Left lung (tissue), 10 donors: ENCODE results near the gene SLC1A6. TPM values are rescaled to one million over a fixed set of nuclear protein-coding genes. Genes with fewer than 3 reads are reported as not detected.

Source experiments
- ATAC-seq: fragments of 200-7000 bp; cut with Tn5 transposase; one replicate; pipeline ENCODE4 v1.9.1; 2020; ENCODE audit warnings: moderate library complexity
- DNase-seq, 4 donors: peaks; one replicate each; pipeline ENCODE4 v3.0.0-alpha.2; 2013 to 2020
- H3K27ac ChIP-seq, 2 donors: fragments of 200-600 bp; sonication (generic) in 1 of 2; one replicate each; pipeline versions ENCODE4 v1.5.0 to v1.8.0; 2020 to 2021
- H3K27me3 ChIP-seq, 2 donors: fragments of 200-600 bp; sonication (generic) in 1 of 2; one replicate each; pipeline versions ENCODE4 v1.5.0 to v1.8.0; 2020 to 2021
- H3K36me3 ChIP-seq, 2 donors: fragments of 200-600 bp; sonication (generic) in 1 of 2; one replicate each; pipeline versions ENCODE4 v1.5.0 to v1.8.0; 2020 to 2021
- H3K4me1 ChIP-seq, 2 donors: fragments of 200-600 bp; one replicate each; pipeline ENCODE4 v1.8.0; 2021
- H3K4me3 ChIP-seq, 2 donors: fragments of 200-600 bp; sonication (generic) in 1 of 2; one replicate each; pipeline versions ENCODE4 v1.5.0 to v1.8.0; 2020 to 2021; ENCODE audit warnings: mild to moderate bottlenecking in 1 of 2
- H3K9me3 ChIP-seq, 2 donors: fragments of 200-600 bp; sonication (generic) in 1 of 2; one replicate each; pipeline versions ENCODE4 v1.5.0 to v1.8.0; 2020 to 2021
- intact Hi-C, 2 donors: fragments of 100-400 bp; cut with DNase I; formaldehyde crosslinking; loops; one replicate each; pipeline versions ENCODE4 v1.11.2 to v1.14.2; 2022
- polyA plus RNA-seq, 6 donors: library from polyadenylated mRNA; unstranded; fragments of 120-200 nt; gene quantifications; one replicate each; pipeline ENCODE4 v1.2.1, GENCODE V29; 2013; ENCODE audit not compliant: insufficient read length in 6 of 6
- total RNA-seq, 2 donors: library from RNA; stranded (reverse); fragmentation: NEBNext Ultra II Directional; extraction: Animal tissue kit (Norgen Biotek cat#: 25700); gene quantifications; one replicate each; pipeline ENCODE4 v1.2.1, GENCODE V29; 2021
- TF ChIP-seq, protein P1 (sequence below), 2 donors: fragments of 200-600 bp; sonication (generic) in 1 of 2; IDR thresholded peaks; one replicate each; pipeline versions ENCODE4 v1.5.0 to v1.8.0; 2021; ENCODE audit warnings: antibody characterized with exemption in 2 of 2
- donor health status: DM: no; HTN: yes; CAD: no.
- donor health status: DM: no; HTN: no; CAD: no.

Gene SLC1A6
- total and polyA plus RNA-seq, 8 donors, result 0.09 to 0.31 (median 0.17) TPM; not detected in 2

DNA sequence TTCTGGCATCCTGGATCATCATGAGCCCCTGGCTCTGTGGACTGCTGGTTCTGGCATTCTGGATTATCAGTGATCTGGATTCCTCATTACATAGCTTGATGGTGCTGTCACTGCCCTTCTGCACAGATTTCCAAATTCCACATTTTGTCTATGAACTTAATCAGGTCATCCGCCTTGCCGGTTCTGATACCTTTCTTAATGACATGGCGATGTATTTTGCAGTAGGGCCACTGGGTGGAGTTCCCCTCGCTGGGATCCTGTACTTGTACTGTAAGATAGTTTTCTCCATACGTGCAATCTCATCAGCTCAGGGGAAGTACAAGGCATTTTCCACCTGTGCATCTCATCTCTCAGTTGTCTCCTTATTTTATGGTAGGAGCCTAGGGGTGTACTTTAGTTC is 62.8 kb downstream of the SLC1A6 start:
- H3K4me3 ChIP-seq, result no peak overlapping the region
- intact Hi-C loops, result no loop called here
- H3K27me3 ChIP-seq, result peaks cover 0 to 31% of the 10 kb centered on the region in 2 donors
- ATAC-seq (no peak), DNase-seq (no peak)
- no peaks in the 10 kb centered on the region for H3K4me1 ChIP-seq
- TF ChIP-seq, protein P1, sequence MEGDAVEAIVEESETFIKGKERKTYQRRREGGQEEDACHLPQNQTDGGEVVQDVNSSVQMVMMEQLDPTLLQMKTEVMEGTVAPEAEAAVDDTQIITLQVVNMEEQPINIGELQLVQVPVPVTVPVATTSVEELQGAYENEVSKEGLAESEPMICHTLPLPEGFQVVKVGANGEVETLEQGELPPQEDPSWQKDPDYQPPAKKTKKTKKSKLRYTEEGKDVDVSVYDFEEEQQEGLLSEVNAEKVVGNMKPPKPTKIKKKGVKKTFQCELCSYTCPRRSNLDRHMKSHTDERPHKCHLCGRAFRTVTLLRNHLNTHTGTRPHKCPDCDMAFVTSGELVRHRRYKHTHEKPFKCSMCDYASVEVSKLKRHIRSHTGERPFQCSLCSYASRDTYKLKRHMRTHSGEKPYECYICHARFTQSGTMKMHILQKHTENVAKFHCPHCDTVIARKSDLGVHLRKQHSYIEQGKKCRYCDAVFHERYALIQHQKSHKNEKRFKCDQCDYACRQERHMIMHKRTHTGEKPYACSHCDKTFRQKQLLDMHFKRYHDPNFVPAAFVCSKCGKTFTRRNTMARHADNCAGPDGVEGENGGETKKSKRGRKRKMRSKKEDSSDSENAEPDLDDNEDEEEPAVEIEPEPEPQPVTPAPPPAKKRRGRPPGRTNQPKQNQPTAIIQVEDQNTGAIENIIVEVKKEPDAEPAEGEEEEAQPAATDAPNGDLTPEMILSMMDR (IDR thresholded peaks at IDR 0.05), result no peak
- no peaks in the 10 kb centered on the region for H3K36me3 ChIP-seq
- H3K27ac ChIP-seq, result no peak overlapping the region
- no peaks in the 10 kb centered on the region for H3K9me3 ChIP-seq

DNA sequence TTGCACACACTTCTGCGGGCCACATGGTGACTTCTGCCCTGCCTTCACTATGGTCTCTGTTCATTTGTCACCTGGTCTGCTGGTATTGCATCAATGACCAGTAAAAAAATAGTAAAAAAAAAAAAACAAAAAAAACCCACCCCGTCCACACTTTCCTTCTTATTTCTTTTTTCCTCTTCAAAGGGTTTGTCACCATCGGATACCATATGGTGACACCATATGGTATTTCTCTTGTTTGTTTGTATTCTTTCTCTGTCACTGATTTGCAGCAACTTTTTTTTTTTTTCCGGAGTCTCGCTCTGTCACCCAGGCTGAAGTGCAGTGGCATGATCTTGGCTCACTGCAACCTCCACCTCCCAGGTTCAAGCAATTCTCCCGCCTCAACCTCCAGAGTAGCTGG is 64.5 kb downstream of the SLC1A6 start:
- no peak overlapping the region for H3K27ac ChIP-seq
- TF ChIP-seq, protein P1 (IDR thresholded peaks at IDR 0.05), result no peak
- DNase-seq (no peak), ATAC-seq (no peak)
- no peaks in the 10 kb centered on the region for H3K9me3 ChIP-seq
- H3K4me3 ChIP-seq, result no peak overlapping the region
- H3K36me3 ChIP-seq, result no peaks in the 10 kb centered on the region
- H3K4me1 ChIP-seq, result no peaks in the 10 kb centered on the region
- H3K27me3 ChIP-seq, result peaks cover 0 to 26% of the 10 kb centered on the region in 2 donors
- intact Hi-C loops, result no loop called here

DNA sequence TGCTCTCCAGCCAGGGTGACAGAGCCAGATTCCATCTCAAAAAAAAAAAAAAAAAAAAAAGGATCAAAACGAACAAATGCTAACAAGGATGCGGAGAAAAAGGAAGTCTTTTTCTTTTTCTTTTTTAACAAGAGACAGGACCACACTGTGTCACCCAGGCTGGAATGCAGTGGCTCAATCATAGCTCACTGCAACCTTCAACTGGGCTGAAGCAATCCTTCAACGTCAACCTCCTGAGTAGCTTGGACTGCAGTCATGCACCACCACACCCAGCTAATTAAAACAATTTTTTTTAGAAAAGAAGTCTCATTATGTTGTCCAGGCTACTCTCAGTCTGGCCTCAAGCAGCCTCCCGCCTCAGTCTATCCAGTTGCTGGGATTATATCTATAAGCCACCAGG is 73.0 kb downstream of the SLC1A6 start:
- TF ChIP-seq, protein P1 (IDR thresholded peaks at IDR 0.05), result no peak

DNA sequence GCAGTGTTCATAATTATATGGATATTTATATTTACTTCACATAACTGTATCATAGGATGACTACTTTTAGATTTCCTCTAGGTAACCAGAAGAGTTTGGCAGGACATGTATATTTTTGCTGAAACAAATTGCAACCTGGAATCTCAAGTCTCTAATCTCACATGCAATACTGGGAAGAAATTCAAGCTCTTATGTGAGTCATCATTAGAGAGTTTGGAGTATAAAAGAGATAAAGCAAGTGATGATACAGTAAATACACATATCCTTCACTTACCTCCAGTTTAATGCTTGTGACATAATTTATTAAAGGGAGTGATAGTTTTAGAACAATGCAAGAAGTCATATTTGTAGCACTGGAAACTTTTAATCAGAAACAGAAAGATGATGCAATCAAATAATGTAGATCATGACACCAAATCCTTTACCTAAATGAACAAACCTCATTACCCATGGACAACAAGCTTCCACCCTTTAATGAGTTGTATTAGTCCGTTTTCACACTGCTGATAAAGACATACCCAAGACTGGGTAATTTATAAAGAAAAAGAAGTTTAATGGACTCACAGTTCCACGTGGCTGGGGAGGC is 77.9 kb downstream of the SLC1A6 start:
- no peak for ATAC-seq
- Histone ChIP-seq H3K36me3 (no peaks in the 10 kb centered on the region), H3K27ac (no peak overlapping the region), H3K27me3 (peaks cover 0 to 26% of the 10 kb centered on the region in 2 donors), H3K4me1 (no peaks in the 10 kb centered on the region), H3K4me3 (no peak overlapping the region), H3K9me3 (no peaks in the 10 kb centered on the region)
- TF ChIP-seq, protein P1 (IDR thresholded peaks at IDR 0.05), result no peak
- no peak for DNase-seq
- intact Hi-C loops, result no loop called here

More for the DNA sequence above, 73.0 kb downstream of the SLC1A6 start:
- H3K27ac ChIP-seq, result no peak overlapping the region
- no peaks in the 10 kb centered on the region for H3K36me3 ChIP-seq
- DNase-seq (no peak), ATAC-seq (no peak)
- peaks cover 0 to 4% of the 10 kb centered on the region in 2 donors for H3K27me3 ChIP-seq
- H3K4me1 ChIP-seq, result no peaks in the 10 kb centered on the region
- H3K4me3 ChIP-seq, result no peak overlapping the region
- no peaks in the 10 kb centered on the region for H3K9me3 ChIP-seq
- intact Hi-C loops, result no loop called here

Other genes starting within 250 kb of the SLC1A6 start
- gene ADGRE2, start 201.3 kb downstream of the SLC1A6 start, total RNA-seq, result 10 to 100 TPM in 1 of 2 donors, 1 to 10 TPM in 1; 4.7 to 32.0 TPM
- under 1 TPM; 0.35 to 0.89 (median 0.56) TPM for gene ADGRE2, start 201.3 kb downstream of the SLC1A6 start, polyA plus RNA-seq
- gene OR7A5, start 144.7 kb downstream of the SLC1A6 start, total RNA-seq, result not detected
- gene OR7A5, start 144.7 kb downstream of the SLC1A6 start, polyA plus RNA-seq, result not detected
- gene OR7C1, start 144.7 kb downstream of the SLC1A6 start, total RNA-seq, result under 1 TPM in 1 of 2 donors, not detected in 1; 0.15 TPM
- under 1 TPM; 0.08 to 0.18 (median 0.12) TPM for gene OR7C1, start 144.7 kb downstream of the SLC1A6 start, polyA plus RNA-seq
- gene OR7A10, start 130.9 kb downstream of the SLC1A6 start, total RNA-seq, result not detected
- gene OR7A10, start 130.9 kb downstream of the SLC1A6 start, polyA plus RNA-seq, result not detected
- not detected for gene OR7A17, start 93.7 kb downstream of the SLC1A6 start, total RNA-seq
- under 1 TPM in 4 of 6 donors, not detected in 2; 0.06 to 0.10 (median 0.07) TPM for gene OR7A17, start 93.7 kb downstream of the SLC1A6 start, polyA plus RNA-seq
- not detected for gene OR7C2, start 38.4 kb downstream of the SLC1A6 start, total RNA-seq
- gene OR7C2, start 38.4 kb downstream of the SLC1A6 start, polyA plus RNA-seq, result not detected
- gene CASP14, start 69.6 kb upstream of the SLC1A6 start, total RNA-seq, result not detected
- gene CASP14, start 69.6 kb upstream of the SLC1A6 start, polyA plus RNA-seq, result under 1 TPM in 2 of 6 donors, not detected in 4; 0.10 to 0.11 TPM
- gene OR1I1, start 102.3 kb upstream of the SLC1A6 start, total RNA-seq, result not detected
- gene OR1I1, start 102.3 kb upstream of the SLC1A6 start, polyA plus RNA-seq, result under 1 TPM; 0.07 to 0.14 (median 0.09) TPM
- 10 to 100 TPM; 17.5 to 22.9 TPM for gene SYDE1, start 127.5 kb upstream of the SLC1A6 start, total RNA-seq
- 10 to 100 TPM; 16.6 to 33.8 (median 24.5) TPM for gene SYDE1, start 127.5 kb upstream of the SLC1A6 start, polyA plus RNA-seq
- gene NOTCH3, start 221.1 kb upstream of the SLC1A6 start, total RNA-seq, result 10 to 100 TPM; 73.2 to 94.1 TPM
- gene NOTCH3, start 221.1 kb upstream of the SLC1A6 start, polyA plus RNA-seq, result 100 to 1,000 TPM in 5 of 6 donors, 10 to 100 TPM in 1; 93.5 to 130 (median 117) TPM